Measurements from ENCODE around the gene PTEN.

The PTEN gene

DNA sequence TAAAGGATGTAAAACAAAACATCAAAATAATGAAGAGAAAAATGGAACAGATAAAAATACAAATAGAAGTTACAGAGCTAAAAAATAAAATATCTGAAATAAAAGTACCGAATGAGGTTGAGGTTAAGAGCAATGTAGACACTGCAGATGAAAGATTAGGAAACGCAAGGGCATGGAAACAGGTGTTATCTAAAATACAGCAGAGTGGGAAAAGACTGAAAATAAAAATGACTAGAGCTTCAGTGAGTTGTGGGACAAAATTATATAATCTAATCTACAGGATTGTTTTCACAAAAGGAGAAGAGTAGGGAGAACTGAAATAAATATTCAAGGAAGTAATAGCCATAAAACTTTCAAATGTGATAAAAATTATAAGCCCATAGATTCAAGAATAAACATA is 123.8 kb downstream of the PTEN start:
- no peak for DNase-seq

DNA sequence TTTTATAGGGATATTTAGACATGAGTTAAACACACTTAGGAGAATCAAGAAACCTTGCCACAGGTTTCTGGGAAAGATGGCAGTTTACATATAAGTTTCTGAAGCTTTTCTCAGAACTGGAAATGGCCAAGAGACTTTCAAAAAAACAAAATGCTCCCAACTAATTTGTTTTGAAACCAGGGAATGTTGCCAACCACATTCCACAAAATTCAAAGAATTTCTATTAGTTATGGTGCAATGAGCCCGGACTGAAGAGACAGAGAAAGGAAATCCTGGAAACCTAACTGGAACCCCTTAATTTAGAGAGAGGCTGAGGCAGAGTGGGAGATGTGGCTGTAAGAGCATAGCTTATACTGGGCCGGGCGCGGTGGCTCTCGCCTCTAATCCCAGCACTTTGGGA is 128.5 kb downstream of the PTEN start:
- DNase-seq = no peak

DNA sequence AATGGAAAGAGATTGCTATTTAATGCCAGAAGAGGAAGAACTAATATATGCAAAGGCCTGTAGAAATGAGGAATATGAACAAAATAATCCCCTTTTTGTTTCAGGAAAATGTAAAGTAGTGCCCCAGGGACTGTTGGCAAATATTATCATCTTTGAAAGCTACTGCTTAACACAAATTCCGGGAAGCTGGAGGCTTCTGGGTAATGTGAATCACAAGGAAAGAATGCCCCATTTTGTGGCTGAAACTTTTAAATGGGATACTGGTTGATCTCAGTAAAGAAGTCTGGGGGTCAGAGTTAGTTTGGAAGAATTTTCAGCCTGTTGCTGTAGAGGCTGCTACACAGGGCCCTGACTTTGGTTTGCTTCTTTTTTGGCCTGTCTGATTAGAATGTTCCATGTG is 141.0 kb downstream of the PTEN start:
- DNase-seq = no peak

DNA sequence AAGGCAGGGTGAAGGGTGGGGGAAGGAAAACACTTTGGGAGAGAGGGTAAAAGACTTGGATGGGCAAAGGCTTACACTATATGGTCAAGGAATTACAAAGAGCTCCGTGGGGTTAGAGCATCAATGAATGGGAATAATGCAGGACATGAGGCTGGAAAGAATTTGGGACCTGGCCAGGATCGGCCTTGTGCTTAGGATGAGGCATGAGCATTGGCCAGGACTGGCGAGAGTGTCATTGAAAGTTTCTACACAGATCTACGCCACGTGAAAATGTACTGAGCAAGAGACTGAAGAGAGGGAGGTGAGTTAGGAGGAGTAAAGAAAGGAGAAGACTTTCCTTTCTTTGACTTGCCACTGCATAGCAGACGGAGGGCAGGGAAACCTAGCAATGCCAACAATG is 142.8 kb downstream of the PTEN start:
- DNase-seq = no peak

DNA sequence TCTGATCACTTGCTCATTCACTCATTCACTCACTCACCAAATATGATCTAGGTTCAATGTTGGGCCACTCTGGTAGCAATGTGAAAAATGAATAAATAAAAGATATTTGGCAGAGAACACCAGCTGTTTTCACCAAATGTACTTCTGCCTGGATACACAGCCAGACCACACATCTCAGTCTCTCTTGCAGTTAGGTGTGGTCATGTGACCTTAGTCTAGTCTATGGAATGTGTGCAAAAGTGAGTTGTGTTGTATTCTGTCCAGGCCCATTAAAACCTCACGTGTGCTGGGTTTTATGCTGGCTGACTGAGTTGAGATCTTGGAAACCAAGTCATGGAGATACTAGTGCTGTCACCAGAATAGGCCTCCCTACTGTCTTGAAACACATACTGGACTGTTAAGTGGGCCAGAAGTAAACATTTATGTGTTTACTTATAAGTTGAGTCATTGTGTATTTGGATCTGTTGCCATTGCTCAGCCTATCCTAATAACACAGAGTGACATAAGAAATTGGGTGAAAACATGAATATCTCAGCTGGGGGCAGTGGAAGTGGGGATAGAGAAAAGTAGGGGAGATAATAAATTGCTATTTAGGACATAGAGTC is 145.5 kb downstream of the PTEN start:
- DNase-seq = no peak

DNA sequence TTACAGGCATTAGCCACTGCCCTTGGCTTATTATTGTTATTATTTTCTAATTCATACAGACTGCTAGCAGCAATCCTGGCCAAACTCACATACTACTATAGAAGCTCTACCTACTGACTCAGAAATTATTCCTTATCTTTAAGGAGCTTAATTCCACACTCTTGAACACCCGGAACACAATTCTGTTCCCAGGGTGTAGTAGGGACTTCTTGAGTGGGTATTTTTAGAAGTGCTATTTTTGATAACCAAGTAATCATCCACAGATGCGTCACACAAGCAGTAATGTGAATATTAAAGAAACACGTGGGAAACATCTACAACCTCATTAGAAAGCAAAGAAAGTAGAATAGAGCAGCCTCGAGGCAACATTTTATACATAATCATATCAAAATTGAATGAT is 149.2 kb downstream of the PTEN start:
- no peak for DNase-seq

DNA sequence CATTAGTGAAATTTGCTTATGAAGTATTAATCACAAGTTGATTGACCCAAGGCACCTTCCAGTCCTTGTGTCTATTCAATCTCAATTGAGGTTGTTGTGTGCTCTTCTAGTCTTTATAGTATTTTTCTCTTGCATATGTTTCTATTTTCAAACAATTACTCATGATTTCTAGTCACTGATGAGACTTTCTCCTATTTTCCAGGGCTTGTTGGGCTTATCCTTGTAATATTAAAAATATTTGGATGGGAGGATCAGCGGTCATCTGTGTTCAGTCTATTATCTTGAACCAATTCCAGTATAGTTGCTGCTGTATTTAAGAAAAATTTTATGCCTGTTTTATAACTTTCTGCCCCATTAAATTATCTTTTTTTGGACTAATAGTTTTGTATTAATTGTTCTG is 154.4 kb downstream of the PTEN start:
- no peak for DNase-seq

DNA sequence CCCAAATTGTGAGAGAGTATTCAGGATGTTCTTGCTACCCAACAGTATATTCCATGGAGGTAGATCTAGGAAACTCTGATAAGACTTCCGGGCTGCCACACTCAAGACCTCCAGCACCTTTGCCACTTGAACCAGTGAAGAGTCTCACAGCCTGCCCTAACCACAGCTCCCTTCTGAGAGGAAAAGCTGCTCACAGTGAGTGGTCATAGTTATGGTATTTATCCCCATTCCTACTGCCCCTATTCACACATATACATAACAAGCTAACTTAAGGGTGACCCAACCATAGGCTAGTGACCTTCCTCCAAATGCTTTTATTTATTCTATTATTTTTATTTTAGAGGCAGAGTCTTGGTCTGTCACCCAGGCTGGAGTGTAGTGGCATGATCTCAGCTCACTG is 156.3 kb downstream of the PTEN start:
- DNase-seq = no peak
